ENCODE results near the gene CD7. TPM values are rescaled to one million over a fixed set of nuclear protein-coding genes. Genes with fewer than 3 reads are reported as not detected.

Gene CD7
- total and polyA plus RNA-seq, 9 of the 15 experiments (the other 6 are each of a cell fraction or from before 2014, with no cell fraction given), result 0.21 to 0.35 TPM; not detected in 7

GRCh38 chr17:82350182-82351030 is 33.0 kb upstream of the CD7 start (continued):
- 0 out of 2 replicates have a peak, but pooled peaks have one; percentile 34 for TF ChIP-seq DEAF1 (CRISPR knock-in tag; IDR thresholded peaks at IDR 0.05)
- TF ChIP-seq CC2D1A (IDR thresholded peaks at IDR 0.05), result peak; percentile 74; the same call in 1 of the 2 replicates
- TF ChIP-seq ZBTB33 (CRISPR knock-in tag; IDR thresholded peaks at IDR 0.05), result peak; percentile 94
- peak; percentile 32; the same call in 1 of the 2 replicates for TF ChIP-seq SMC3 (conservative IDR thresholded peaks at IDR 0.05; ENCODE audit: insufficient read depth, low read depth, low read length)
- no peak for TF ChIP-seq IRF1 (CRISPR knock-in tag; IDR thresholded peaks at IDR 0.05; ENCODE audit: borderline replicate concordance)
- TF ChIP-seq RCOR1 (IDR thresholded peaks at IDR 0.05; ENCODE audit: borderline replicate concordance in 1 of 2, low read depth in 2 of 2, low read length in 2 of 2), result peak in 1 of 2 experiments; percentile 31; a peak in 1 of 4 replicates
- TF ChIP-seq PTRF (tag; IDR thresholded peaks at IDR 0.05), result no peak
- peak; percentile 58 for TF ChIP-seq BCOR (IDR thresholded peaks at IDR 0.05)
- no peak for TF ChIP-seq MLLT1 (IDR thresholded peaks at IDR 0.05)
- no peak for TF ChIP-seq PHB2 (IDR thresholded peaks at IDR 0.05; ENCODE audit: low read depth)
- 0 out of 2 replicates have a peak, but pooled peaks have one; percentile 32 for TF ChIP-seq CBX1 (IDR thresholded peaks at IDR 0.05; ENCODE audit: low read depth)
- 0 out of 2 replicates have a peak, but pooled peaks have one; percentile 35 for TF ChIP-seq CXXC5 (CRISPR knock-in tag; IDR thresholded peaks at IDR 0.05)
- no peak for TF ChIP-seq PKNOX1 (IDR thresholded peaks at IDR 0.05)
- no peak for TF ChIP-seq PCBP1 (IDR thresholded peaks at IDR 0.05; ENCODE audit: low read depth, low read length, poor library complexity, severe bottlenecking)
- TF ChIP-seq KDM4B (IDR thresholded peaks at IDR 0.05; ENCODE audit: borderline replicate concordance in 2 of 2, low read depth in 1 of 2), result no peak

Data from K562 (cell line).